ENCODE measurements around the gene MTG2.

Gene MTG2

DNA sequence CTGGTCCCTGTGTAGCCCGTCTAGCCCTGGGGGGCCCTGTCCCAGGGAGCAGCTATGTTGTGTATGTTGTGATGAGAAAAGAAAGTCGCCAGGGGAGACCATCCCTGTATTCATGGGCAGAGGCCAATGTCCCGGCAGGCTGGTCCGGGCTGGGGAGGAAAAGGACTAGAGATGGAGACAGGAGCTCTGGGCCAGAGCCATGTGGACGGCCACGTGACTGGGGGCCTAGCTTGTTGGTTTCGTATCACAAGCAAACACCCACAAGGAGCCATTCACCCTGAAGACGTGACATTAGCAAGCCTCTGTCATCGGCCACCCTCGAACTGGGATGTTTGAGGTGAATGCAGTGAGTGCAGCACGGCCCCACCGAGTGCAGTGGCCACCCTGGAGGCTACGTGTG is 40.1 kb downstream of the MTG2 start:
- FAIRE-seq: no peak

DNA sequence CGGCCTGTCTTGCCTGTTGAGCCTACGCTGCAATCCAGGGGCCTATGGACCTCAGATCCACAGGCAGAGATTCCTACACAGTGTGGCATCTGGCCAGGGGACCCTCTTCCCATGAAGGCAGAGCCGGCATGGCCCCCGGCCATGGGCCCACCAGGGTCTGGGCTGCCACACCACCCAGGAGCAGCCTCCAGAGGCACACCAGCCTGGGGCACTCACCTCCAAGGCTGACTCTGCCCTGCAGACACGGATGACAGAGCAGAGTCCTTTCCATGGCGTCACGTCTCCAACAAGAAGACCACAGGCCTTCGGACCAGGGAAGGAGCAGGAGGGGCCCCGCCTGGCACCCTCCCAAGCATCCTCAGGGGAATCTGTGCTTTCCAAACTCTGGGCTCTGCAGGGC is 40.7 kb downstream of the MTG2 start:
- no peak for FAIRE-seq

DNA sequence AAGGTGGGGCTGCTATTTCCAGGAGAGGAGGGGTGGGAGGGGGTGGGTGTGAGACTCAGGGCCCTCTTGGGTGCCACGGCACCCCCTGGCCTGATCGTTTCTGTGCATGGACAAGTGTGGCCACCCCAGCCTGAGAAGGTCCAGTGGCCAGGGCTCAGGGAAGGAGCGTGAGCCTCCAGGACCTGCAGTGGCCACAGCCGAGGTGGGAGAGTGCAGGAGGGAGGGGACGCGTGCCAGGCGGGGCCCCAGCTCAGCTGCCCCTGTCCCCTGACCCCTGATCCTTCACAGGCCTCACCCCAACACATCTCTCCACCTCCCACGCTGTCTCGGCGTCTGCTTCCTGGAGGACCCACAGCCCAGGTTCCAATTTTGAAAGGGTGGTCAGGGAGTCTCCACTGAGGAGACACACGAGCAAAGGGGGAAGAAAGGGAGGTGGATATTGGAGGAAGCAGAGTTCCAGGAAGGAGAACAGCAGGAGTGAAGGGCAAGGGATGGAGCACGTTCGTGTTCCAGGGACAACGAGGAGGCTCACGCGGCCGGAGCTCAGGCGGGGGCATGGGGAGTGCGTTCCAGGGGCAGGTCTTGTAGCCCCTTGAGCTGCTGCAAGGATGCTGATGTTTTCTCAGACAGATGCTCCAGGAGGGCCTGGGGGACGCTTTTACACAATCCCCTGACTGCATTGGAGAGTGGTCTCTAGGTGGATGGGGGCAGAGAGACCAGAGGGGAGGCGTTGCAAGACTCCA is 41.5 kb downstream of the MTG2 start:
- no peak for FAIRE-seq

DNA sequence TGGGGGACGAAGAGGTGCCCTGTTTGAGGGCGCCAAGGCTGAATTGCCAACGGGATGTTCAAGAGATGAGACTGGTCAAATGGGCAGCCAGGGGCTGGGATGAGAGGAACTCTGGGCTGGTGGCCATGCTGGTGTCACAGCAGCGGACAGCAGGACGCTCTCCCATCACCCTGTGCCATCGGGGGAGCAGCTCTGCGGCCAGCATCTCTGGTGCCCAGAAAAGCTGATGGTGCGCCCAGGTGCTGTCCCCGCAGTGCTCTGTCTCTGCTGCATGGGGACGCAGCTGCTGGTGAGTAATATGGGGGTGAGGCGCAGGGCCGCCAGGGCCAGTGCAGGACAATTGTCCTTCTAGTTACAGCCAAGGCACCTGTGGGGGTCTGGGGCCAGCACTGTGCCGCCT is 42.2 kb downstream of the MTG2 start:
- FAIRE-seq: no peak

DNA sequence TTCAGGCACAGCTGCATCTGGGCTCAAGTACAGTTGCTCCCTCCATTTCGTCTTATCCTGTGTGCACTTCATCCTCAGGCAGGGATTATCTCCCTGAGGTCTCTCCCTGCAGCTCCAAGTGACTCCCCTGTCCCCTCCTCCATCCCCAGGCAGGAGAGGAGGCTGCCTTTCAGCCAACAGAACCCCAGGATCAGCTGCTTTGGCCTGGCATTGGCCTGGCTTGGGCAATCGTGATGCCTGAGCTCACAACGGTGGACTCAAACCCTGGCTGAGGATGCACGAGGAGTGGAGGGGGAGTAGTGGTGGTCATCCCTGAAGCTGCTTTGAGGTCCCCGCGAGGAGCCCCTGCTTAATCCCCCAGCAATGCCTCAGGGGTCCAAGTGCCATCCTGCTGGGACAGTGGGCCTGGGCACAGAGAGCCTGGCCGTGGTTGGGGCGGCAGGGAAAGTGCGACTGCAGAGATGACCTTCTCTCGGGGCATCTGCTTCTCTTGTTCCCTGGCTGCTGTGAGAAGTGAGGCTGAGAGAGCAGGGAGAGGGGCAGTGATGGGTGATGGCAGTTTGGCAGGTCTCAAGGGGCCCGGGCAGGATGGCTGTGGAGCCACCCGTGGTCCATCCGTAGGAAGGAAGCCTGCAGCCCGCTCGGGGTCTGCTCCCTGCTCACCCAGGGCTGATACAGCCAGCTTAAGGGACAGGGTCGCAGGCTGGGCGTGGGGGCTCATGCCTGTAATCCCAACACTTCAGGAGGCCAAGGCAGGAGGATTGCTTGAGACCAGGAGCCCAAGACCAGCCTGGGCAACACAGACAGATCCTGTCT is 43.2 kb downstream of the MTG2 start:
- FAIRE-seq: no peak

DNA sequence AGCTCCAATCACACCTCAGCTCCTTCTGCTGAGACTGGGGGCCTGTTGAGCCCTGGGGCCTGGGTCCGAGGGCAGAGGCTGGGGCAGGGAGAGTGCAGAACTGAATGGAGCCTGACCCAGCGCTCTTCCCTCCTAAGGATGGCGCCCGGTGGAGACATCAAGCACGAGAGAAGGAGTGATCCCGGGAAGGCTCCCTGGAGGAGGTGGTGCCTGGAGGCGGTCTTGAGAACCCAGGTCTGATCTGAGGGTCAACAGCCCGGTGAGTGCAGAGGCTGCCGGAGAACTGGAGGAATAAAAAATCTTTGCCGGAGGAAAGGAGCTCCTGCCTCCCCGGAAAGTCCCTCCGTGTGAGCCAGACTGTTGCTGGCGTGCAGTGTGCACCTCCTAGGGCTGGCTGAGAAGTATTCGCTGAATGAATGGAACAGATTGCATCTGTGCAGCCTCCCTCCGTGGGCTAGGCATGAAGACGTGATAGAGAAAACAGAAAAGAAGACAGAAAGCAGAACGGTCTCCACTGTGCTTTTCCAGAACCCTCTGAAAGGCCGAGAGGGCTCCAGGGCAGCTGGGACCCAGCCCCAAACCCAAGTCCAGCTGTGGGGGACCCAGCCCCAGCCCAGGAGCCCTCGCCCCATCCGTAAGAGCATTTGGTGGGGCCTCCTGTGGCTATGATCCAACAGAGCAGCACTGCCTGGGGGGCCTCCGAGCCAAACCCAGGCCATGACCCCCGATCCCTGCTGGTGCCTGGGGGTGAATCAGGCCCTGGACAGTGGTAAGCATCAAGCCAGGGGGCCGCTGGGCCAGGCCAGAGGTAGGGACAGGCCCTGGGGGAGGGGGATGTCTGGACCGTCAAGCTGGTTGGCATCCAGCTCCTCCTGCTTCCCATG is 44.1 kb downstream of the MTG2 start:
- no peak for FAIRE-seq

DNA sequence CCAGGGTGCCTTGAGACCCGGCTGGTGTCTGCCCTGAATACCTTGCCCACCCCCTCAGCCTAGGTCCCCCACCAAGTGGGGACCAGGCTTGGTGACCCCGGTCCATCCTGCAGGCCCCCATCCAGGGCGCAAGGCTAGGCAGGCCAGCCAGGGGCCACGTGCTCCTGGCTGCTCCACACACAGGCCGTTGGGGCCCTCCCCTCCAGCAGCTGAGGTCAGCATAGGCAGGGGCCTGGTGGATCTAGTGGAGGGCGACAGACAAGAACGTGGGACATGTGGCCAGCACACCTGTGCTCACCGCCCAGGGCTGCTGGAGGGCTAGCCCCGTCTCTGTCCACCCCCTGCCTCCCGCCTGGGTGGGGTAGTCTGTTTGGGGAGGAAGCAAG is 44.8 kb downstream of the MTG2 start:
- FAIRE-seq: no peak

DNA sequence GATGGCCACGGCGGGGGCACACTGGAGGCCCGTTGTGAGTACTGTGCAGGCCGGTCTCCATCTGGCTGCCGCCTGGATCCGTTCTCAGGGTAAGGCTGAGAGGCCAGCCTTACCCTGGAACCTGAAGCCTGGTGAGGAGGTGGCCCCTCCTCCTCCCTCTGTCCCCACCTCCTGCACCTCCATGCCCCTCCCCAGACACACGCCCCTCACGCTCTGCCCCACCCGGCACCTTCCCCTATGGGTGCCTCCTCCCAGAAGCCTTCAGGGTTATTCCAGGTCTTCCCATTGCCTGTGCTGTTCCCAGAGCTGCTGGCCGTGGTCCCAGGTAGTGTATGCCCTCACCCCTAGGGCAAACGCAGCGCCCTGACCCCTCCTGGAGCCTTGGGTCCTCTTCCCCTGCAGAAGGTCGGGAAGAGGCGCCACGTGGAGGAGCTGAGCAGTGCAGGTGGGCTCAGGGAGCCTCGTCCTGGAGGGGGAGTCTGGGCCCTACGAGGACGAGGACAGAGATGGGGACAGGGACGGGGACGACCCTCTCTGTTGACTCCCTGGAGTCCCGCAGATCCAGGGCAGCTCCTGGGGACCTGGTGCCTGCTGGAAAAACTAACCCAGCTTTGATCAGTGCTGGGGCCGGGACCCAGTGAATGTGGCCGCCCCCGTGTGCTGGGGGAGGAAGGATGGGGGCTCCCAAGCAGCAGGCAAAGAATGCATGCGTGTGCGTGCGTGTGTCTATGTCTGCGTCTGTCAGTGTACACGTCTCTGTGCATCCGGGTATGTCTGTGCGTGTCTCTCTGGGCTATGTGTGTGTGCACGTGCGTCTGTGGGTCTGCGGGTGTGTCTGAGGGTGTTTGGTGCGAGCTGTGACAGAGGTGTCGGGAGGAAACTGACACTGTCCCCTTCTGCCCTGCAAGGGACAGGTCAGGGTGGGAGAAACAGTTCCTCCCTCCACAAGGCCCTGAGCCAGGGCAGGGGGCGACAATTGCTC is 45.4 kb downstream of the MTG2 start:
- no peak for FAIRE-seq

DNA sequence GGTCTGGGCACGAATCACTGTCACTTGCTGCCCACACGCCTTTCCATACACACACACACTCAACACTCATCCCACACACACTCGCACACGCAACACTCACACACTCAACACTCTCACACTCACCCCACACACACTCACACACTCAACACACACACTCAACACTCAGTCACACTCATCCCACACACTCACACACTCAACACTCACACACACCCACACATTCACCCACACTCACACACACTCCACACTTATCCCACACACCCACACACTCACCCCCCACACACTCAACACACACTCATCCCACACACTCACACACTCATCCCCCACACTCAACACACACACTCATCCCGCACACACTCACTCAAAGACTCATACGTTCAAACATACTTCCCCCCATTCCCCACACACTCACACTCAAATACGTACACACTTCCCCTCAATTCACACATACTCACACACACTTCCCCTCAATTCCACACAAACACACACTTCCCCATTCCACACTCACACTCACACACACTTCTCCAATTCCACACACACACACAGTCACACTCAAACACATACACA is 46.2 kb downstream of the MTG2 start:
- no peak for FAIRE-seq

DNA sequence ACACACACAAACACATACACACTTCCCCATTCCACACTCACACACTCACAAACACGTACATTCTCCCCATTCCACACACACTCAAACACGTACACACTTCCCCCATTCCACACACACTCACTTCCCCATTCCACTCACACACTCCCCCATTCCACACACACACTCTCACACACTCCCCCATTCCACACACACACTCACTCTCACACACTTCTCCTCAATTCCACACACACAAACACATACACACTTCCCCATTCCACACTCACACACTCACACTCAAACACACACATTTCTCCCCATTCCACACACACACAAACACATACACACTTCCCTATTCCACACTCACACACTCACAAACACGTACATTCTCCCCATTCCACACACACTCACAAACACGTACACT is 46.8 kb downstream of the MTG2 start:
- no peak for FAIRE-seq

DNA sequence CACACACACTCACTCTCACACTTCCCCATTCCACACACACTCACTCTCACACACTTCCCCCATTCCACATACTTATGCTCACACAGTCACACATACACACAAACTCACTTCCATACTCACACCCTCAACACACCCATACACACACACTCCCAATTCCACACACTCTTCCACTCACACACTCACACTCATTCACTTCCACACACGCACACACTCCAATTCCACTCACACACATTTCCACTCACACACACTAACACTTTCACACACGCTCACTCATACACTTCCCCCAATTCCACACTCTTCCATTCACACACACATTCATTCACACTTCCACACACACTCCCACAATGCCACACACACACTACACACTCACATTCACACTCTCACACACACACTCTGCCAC is 47.4 kb downstream of the MTG2 start:
- no peak for FAIRE-seq

DNA sequence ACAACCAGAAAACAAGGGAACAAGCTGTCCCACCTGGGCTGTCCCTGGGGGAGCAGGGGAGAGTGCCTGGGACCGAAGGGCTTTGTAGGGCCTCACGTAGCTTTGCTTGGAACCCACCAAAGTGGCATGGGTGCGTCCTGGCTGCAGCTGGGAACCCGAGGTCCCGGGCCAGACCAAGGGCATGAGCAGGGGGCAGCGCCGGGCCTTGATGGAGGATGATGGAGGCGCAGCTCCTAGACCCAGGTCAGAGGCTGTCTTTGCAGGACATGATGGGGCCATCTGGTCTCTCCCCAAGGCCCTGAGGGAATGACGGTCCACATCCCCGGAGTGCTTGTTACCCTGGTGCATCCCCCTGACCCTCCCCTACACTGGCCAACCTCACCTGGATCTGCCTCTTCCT is 47.9 kb downstream of the MTG2 start:
- FAIRE-seq: no peak

DNA sequence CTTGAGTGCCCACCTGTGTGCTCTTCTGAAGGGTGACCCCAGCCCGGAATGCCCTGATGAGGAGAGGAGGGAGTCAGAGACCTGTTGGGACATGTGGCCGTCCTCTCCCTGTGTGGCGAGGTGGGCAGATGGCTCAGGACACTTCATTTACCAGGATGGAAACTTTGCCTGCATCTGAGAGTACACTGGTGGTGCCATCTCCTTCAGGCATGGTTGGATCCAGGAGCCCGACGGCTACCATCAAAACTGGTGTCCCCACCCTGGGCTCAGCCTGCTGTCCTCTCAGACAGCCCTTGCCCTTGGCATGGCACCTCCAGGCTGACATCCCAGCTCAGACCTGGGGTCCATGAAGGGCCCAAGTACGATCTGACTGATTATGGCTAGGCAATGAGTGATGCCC is 48.5 kb downstream of the MTG2 start:
- FAIRE-seq: no peak

DNA sequence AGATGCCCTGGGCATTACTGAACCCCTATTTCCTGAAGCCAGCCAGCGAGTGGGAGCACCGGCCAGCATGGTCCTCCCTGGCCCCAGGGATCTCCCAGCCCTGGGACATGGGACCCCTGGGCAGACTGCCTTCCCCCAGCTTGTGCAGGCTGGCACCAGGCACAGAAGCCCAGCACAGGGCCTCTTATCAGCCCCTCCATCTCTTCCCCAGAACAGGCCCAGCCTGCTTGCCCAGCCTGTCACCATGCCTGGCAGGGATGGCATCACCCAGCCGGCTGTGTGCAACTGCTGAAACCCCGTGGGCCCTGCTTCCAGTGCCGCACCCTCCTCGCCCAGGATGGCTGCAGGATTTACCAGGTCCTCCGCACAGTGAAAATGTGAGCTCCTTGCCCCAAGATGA is 49.4 kb downstream of the MTG2 start:
- FAIRE-seq: no peak

DNA sequence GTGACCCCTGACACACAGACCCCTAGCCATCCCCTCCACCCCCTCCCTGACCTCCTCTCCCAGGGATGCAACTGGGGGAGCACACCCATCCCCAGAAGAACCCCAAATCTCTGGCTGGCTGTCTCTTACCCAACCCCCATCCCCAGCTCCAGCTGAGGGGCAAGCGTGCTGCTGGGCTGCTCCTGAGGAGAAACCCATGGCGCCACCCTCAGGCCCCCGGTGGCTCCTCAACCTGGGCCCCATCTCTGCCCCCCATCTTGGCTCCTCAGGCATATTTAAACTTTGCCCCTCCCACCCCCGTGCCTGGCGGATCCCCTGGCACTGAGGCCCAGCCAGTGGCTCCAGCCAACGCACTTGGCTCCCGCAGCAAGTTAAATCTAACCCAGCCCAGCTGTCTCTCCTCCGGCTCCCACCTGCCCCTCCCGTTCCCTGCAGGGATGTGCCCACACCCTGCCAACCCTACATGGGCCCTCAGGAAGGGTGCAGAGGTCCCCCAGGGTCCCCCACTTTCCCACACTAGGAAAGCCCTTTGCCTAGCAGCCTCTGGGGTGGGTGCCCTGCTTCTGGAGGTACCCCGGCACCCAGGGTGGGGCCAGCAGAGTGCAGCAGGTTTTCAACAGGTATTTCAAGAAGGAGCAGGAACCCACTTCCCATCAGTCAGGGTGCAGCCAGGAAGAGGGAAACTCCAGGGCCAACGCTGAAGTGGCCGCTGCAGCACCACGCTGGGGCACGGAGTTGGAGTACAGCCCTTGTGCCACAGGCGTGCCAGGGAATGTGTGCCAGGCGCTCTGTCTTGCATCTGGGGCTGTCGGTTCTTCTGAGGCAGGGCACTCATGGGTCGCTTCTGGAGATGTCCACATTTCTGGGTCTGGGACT is 50.2 kb downstream of the MTG2 start:
- no peak for FAIRE-seq

DNA sequence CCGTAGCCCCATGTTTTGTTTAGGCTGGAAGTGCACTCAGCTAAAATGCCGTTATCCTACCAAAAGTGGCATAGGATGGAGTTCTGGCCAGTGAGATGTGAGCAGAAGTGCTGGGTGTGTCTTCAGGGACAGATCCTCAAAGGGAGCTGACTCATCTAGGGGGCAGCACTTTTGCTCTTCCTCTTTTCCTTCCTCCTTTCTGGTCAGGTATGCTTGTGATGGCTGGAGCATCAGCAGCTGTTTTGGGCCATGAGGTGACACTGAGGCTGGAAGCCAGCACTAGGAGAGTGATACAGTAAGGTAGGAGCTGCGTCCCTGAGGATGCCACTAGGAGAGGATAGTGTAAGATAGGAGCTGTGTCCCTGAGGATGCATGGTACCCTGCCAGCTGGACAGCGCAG is 50.9 kb downstream of the MTG2 start:
- FAIRE-seq: no peak

DNA sequence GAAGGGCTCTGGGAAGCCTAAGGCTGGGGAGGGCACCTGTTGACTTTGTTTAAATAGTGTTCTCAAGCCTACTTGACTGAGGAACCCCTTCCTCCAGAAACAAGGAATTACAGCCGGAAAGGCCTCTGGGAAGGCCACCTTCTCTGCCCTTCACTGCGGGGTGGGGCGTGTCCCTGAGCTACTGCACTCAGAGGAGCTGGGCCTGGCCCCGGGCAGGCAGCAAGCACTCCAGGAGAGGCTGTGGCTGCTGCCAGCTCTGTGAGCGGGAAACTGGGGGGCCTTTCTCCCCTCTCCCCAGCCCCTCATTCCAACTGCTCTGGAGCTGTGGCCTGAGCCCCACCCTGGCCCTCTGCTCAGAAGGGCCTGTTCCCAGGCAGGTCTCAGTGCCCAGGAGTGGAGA is 51.5 kb downstream of the MTG2 start:
- no peak for FAIRE-seq

DNA sequence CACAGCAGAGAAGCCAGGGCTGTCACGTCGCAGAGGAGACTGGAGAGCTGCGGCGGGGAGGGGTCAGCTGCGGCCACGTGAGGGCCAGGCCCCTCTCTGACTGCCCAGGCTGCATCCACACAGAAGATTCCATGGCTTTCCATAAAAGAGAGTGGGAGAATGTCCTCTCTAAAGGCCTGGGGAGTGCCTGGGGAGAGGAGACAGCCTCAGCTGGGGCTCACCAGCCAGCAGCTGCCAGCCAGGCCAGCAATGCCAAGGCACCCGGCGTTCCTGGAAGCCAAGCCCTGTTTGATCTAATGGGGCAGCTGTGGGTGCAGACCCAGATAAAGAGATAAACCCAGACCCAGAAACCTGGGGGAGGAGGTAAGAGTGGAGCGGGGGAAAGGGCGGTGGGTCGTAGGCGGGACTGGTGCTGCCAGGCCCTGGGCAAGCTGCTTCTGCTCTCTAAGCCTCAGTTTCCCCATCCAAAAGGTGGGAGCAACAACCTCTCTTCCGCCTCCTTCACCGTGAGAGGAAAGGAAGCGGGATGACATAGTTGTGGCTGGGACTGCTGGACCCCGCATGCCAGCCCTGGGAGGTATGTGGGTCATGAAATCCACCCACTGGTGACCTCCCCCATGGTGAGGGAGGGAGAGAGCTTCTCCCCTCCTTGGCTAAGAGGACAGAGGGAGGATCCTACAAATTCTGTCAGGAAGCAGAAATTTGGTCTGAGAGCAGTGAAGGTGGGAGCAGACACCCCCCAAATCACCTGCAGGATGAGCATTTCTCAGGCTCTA is 52.4 kb downstream of the MTG2 start:
- no peak for FAIRE-seq

DNA sequence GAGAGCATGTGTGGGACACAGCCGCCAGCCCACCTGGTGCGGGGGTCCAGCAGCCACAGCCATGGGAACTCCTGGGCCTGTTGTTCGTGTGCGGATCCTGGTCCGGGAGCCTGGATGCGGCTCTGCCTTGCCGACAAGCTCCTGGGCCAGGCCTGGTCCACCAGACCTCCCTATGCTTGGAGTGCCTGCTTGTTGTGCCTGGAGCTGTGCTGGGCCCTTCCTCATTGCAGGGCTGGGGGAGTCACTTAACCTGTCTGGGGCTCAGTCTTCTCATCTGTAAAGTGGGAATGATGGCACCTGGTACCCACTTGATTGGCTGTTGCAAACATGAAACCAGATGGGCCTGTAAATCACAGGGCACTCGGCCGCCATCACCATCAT is 52.9 kb downstream of the MTG2 start:
- no peak for FAIRE-seq

DNA sequence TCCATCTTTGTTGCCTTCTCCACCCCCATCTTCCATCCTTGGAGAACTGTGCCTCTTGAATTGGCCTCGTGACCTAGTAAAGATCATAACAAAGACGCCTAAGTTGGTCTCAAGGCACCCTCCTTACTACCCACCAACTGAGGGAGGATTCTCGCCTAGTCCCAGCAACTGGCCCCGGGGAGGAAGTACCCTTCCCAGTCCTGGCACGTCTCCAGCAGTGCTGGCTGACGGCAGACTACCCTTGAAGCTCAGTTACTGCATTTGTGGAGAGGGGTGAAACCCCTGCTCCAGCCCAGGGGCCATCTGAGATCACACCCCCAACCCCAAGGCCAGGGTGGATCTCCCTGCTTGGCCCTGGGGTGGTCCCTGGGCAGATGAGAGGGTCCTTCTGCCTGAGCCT is 53.4 kb downstream of the MTG2 start:
- FAIRE-seq: no peak

Data from islet of Langerhans (tissue), 1 donor.